HL-60 (cell line): ENCODE data around the gene FRMD3.

Experiments used
- CTCF ChIP-seq: IDR thresholded peaks from one replicate; pipeline ENCODE4 v1.5.1; 2011; ENCODE audit warnings: low read length, control low read depth, inconsistent platforms; ENCODE audit not compliant: insufficient read depth
- GABPA ChIP-seq: IDR thresholded peaks from 2 replicates; pipeline ENCODE4 v1.6.1; 2012; ENCODE audit warnings: low read depth
- POLR2AphosphoS5 ChIP-seq: IDR thresholded peaks from 2 replicates; pipeline ENCODE4 v1.6.1; 2012; ENCODE audit warnings: low read depth
- REST ChIP-seq: IDR thresholded peaks from 2 replicates; pipeline ENCODE4 v1.6.1; 2012; ENCODE audit warnings: low read depth; ENCODE audit not compliant: insufficient replicate concordance
- SPI1 ChIP-seq: IDR thresholded peaks from 2 replicates; pipeline ENCODE4 v1.6.1; 2012; ENCODE audit warnings: low read depth, mild to moderate bottlenecking, borderline replicate concordance

DNA sequence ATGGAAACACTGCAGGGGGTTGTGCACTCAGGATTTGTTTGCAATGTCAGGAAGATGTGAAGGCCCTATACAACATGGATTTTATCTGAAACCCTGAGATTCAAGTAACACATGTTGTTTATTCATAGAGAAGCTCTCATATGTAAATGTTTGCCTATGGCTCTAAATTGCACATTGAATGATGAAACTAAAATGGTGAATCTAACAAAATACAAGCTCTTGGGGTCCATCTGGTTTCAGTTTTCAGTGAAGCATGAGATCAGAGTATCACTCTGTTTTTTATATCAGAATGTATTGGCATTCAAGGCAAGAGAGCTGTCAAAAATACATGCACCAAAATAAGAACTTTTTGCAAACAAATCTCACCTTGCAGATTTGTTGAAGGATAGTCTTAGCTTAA, 19.6 kb upstream of the FRMD3 start:
- no peak for TF ChIP-seq GABPA
- no peak for TF ChIP-seq CTCF
- TF ChIP-seq POLR2AphosphoS5 = no peak
- TF ChIP-seq REST = no peak
- TF ChIP-seq SPI1 = no peak
